KOPT-K1 (cell line): ENCODE measurements around the gene ADIRF.

ENCODE experiments used
- H3K27ac ChIP-seq: fragments of 200-600 bp; sonication (generic); 2 replicates; pipeline ENCODE4 v1.5.1; 2016; ENCODE audit warnings: antibody characterized with exemption, mild to moderate bottlenecking, low read depth, low read length; ENCODE audit not compliant: poor library complexity, severe bottlenecking
- H3K36me3 ChIP-seq: fragments of 200-600 bp; sonication (generic); 2 replicates; pipeline ENCODE4 v1.5.1; 2017; ENCODE audit warnings: antibody characterized with exemption, mild to moderate bottlenecking, low read length, moderate library complexity; ENCODE audit not compliant: insufficient read depth
- H3K9me3 ChIP-seq: fragments of 200-600 bp; sonication (generic); 2 replicates; pipeline ENCODE4 v1.5.1; 2017; ENCODE audit warnings: antibody characterized with exemption, low read length, mild to moderate bottlenecking; ENCODE audit not compliant: insufficient read depth, poor library complexity, severe bottlenecking

The ADIRF gene

GRCh38 chr10:86954681-86955500, 13.4 kb upstream of the ADIRF start:
- Histone ChIP-seq H3K36me3 (no peaks in the 10 kb centered on the region), H3K9me3 (peaks cover 14% of the 10 kb centered on the region), H3K27ac (no peak overlapping the region)

- Histone ChIP-seq H3K36me3 (no peaks in the 10 kb centered on the region), H3K27ac (no peak overlapping the region)
These were observed 12.6 kb upstream of the ADIRF start for GRCh38 chr10:86955501-86956194.

DNA sequence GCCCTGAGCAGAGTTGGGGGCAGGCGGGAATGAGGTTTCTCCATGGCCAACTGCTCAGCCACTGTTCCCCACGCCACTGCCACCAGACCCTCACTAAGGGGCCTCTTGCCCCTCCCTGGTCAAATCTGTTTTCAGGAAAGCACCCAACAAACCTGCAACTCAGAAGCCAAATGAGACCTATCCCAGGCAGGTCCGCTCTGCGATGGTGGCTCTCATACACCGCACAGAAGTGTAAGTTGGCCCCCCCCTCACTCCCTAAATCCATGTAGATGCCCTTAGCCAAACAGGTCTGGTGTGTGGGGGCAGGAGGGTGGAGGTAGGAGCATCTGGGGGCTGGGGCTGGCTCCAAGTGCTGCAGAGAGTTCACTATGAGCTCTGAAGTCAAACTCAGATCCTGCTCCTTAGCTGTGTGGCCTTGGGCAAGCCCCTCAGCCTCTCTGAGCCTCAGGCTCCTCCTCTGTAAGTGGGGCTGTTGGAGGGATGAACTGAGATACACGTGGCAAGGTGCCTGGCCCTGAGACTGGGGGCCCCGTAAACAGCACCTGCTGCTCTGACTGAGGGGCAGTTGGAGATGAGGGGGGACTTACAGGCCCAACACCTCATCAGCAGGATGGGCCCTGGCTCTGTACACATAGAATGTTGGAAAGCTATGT, 12.0 kb upstream of the ADIRF start:
- no peak overlapping the region for H3K27ac ChIP-seq

More at GRCh38 chr10:86955501-86956194, 12.6 kb upstream of the ADIRF start:
- peaks cover 14% of the 10 kb centered on the region for H3K9me3 ChIP-seq

GRCh38 chr10:86956848-86957448, 11.3 kb upstream of the ADIRF start:
- peaks cover 11% of the 10 kb centered on the region for H3K9me3 ChIP-seq
- H3K27ac ChIP-seq: no peak overlapping the region
- H3K36me3 ChIP-seq: no peaks in the 10 kb centered on the region

More for the DNA sequence above, 12.0 kb upstream of the ADIRF start:
- no peaks in the 10 kb centered on the region for H3K36me3 ChIP-seq
- peaks cover 14% of the 10 kb centered on the region for H3K9me3 ChIP-seq

GRCh38 chr10:86957471-86958115, 10.7 kb upstream of the ADIRF start, which contains the start of gene MMRN2:
MMRN2 (minus strand) TSS chr10:86957615; CDS start chr10:86957541, 74 bp downstream.
- no peak within 1 kb of the TSS for H3K27ac ChIP-seq

GRCh38 chr10:86958116-86958900, 10.0 kb upstream of the ADIRF start, which contains the start of gene SNCG:
SNCG (plus strand) TSS chr10:86958599; CDS start chr10:86958698, 99 bp downstream.
- H3K9me3 ChIP-seq: no peaks in the 10 kb centered on the region
- H3K36me3 ChIP-seq: no peaks in the 10 kb centered on the region
- H3K27ac ChIP-seq: no peak within 1 kb of the TSS

More at GRCh38 chr10:86957471-86958115, 10.7 kb upstream of the ADIRF start, which contains the start of gene MMRN2:
- Histone ChIP-seq H3K9me3 (peaks cover 4% of the 10 kb centered on the region), H3K36me3 (no peaks in the 10 kb centered on the region)

DNA sequence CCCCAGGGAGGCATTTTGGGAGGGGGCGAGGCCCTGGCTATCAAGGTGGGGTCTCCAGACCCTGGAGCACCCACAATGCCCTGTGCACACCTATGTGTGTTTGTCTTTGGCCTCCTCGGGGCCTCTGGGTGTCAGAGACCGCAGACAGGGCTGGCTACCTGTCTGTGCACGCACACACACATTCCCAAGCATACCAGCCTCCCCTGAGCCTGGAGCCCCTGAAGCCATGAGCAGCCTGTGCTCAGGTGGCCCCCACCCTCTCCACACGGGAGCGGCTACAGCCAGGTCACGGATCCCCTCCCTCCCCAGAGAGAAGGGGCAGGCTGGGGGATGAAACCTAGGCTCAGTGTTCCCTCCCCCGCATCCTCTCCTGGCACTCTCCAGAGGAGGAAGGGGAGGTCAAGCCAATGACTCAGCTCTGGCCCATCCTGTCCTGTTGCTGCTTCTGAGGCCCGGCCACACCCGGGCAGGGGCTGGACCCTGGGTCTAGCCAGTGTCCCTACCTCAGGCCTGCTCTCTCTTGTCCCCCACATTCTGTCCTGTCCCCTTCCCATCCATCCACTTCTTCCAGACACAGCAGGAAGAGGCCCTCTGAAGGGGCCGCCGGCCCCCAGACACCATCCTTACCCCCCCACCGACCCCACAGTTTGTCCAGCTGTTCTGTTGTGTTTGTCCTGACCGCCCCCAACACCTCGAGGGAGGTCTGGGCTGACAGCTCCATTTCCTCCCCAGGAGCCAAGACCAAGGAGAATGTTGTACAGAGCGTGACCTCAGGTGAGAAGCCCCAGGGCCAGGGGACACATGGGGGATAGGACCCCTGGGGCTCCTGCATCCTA, 9.2 kb upstream of the ADIRF start:
- Histone ChIP-seq H3K9me3 (no peaks in the 10 kb centered on the region), H3K36me3 (no peaks in the 10 kb centered on the region), H3K27ac (no peak overlapping the region)

GRCh38 chr10:86959737-86960002, 8.6 kb upstream of the ADIRF start:
- Histone ChIP-seq H3K9me3 (no peaks in the 10 kb centered on the region), H3K27ac (no peak overlapping the region), H3K36me3 (no peaks in the 10 kb centered on the region)

GRCh38 chr10:86960003-86960862, 8.0 kb upstream of the ADIRF start:
- H3K27ac ChIP-seq: no peak overlapping the region
- no peaks in the 10 kb centered on the region for H3K9me3 ChIP-seq
- H3K36me3 ChIP-seq: no peaks in the 10 kb centered on the region

DNA sequence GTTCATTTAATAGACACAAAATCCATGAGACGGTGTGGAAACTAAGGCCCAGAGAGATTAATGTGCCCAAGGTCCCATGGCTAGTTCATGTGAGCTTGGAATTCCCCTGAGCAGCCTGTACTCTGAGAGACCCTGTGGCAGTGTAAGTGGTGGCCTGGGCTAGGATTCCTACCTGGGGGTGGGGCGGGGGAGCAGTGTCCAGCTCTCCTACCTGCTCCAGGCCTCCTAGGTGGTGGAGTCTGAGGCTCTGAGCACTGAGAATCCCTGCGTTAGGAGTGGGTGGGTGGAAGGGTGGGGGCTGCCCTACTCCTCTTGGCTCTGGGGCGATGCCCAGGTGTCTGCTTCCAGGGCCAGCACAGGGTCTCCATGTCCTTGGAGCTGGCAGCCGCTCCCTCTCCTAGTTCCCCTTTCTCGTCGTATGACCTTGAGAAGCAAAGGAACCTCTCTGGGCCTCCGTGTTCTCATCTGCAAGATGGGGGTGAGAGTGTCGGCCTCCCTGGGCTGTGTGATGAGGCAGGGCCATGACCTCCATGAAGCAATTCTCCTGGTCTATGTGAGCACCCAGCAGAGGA, 7.3 kb upstream of the ADIRF start:
- no peaks in the 10 kb centered on the region for H3K9me3 ChIP-seq
- H3K27ac ChIP-seq: no peak overlapping the region
- no peaks in the 10 kb centered on the region for H3K36me3 ChIP-seq

- no peaks in the 10 kb centered on the region for H3K36me3 ChIP-seq
- H3K27ac ChIP-seq: no peak overlapping the region
- H3K9me3 ChIP-seq: no peaks in the 10 kb centered on the region
These were observed 6.7 kb upstream of the ADIRF start for GRCh38 chr10:86961481-86962091.
